Upper lobe of right lung (tissue), 1 donor: ENCODE data around the gene FAM171A2. TPM values are rescaled to one million over a fixed set of nuclear protein-coding genes. Genes with fewer than 3 reads are reported as not detected.
"Not testable (repeated sequence)": the region's sequence is repeated elsewhere in the genome, so short reads cannot be mapped to it uniquely, and the experiment has no call there.

Experiments used
- ATAC-seq: fragments of 200-7000 bp; cut with Tn5 transposase; one replicate; pipeline ENCODE4 v1.9.1; 2020; ENCODE audit warnings: mild to moderate bottlenecking, moderate library complexity
- DNase-seq: peaks from one replicate; pipeline ENCODE4 v3.0.0-alpha.2; 2020
- H3K27ac ChIP-seq: fragments of 200-600 bp; one replicate; pipeline ENCODE4 v1.8.0; 2022
- H3K27me3 ChIP-seq: fragments of 200-600 bp; one replicate; pipeline ENCODE4 v1.8.0; 2022; ENCODE audit warnings: mild to moderate bottlenecking
- H3K36me3 ChIP-seq: fragments of 200-600 bp; one replicate; pipeline ENCODE4 v1.8.0; 2022
- H3K4me1 ChIP-seq: fragments of 200-600 bp; one replicate; pipeline ENCODE4 v1.8.0; 2022
- H3K4me3 ChIP-seq: fragments of 200-600 bp; one replicate; pipeline ENCODE4 v1.8.0; 2022; ENCODE audit warnings: mild to moderate bottlenecking
- H3K9me3 ChIP-seq: fragments of 200-600 bp; one replicate; pipeline ENCODE4 v1.8.0; 2022
- CTCF ChIP-seq: fragments of 200-600 bp; IDR thresholded peaks from one replicate; pipeline ENCODE4 v1.8.0; 2022; ENCODE audit warnings: antibody characterized with exemption
- intact Hi-C: fragments of 100-400 bp; cut with DNase I; formaldehyde crosslinking; loops from one replicate; pipeline ENCODE4 v1.11.0; 2022
- total RNA-seq: library from RNA; stranded (reverse); fragmentation: NEBNext Ultra II Directional; extraction: Animal tissue kit (Norgen Biotek cat#: 25700); gene quantifications from one replicate; pipeline ENCODE4 v1.2.1, GENCODE V29; 2021
- donor health status: DM: no; HTN: yes; CAD: no; lungs with severe emphysema.

The FAM171A2 gene
- total RNA-seq, 1 donor from 2014 or later, result 1.8 TPM

DNA sequence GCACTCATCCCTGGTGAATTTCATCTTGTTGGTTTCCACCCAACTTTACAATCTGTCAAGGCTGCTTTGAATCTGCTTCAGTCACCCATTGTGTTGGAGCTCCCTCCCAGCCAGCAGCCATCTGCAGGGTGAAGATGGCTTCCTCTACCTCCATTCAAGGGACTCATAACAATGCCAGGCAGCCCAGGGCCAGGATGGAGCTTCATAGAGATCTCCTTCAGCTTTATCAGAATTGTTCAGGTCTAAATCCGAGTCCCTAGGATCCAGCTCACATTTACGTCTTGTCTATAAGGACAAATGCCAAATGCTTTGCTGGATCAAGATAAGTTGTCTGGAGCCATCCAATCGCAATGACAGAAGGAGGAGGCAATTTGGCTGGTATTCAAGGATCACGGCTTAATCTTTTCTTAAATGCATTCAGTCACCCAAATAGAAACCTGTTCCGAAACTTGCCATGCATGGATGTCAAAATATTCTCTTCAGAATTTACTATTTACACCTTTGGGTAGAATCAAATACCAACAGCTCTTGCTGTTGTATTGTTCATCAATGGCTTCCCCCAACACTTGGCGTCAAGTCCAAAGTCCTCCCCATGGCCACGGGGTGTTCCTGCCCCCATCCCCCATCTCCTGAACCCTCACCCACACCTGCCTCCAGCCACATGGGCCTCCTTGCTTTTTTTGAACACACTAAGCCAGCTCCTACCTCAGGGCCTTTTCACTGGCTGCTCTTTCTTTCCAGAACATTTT is 3.8 kb upstream of the FAM171A2 start:
- H3K27me3 ChIP-seq, result no peaks in the 10 kb centered on the region
- intact Hi-C loops, result no loop called here
- no peak for DNase-seq
- no peak overlapping the region for H3K27ac ChIP-seq
- no peak overlapping the region for H3K4me3 ChIP-seq
- no peaks in the 10 kb centered on the region for H3K9me3 ChIP-seq
- no peaks in the 10 kb centered on the region for H3K36me3 ChIP-seq
- ATAC-seq, result no peak
- H3K4me1 ChIP-seq, result peaks cover 12% of the 10 kb centered on the region
- TF ChIP-seq CTCF, result no peak

DNA sequence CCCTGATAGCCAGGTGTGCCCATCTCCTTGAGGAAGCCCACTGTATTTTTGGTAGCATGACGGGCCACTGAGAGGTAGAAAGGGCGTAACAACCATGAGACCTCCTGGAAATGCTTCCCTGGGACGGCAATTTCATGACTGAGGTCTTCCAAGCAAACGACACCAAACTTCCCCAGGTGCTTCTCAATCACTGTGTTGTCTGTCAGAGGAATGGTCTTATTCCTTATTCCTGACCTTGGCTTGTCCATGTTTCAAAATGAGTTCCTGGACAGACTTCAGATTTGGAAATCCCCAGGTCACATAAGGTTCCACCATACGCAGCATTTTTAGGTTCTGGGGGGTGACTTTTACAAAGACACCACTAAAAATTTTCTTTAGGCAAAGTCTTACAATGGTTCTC is 1.4 kb upstream of the FAM171A2 start:
- H3K4me3 ChIP-seq, ATAC-seq, H3K9me3 ChIP-seq, intact Hi-C loops, H3K27ac ChIP-seq, DNase-seq, H3K36me3 ChIP-seq, H3K27me3 ChIP-seq: not testable (repeated sequence)
- peaks cover 12% of the 10 kb centered on the region for H3K4me1 ChIP-seq

DNA sequence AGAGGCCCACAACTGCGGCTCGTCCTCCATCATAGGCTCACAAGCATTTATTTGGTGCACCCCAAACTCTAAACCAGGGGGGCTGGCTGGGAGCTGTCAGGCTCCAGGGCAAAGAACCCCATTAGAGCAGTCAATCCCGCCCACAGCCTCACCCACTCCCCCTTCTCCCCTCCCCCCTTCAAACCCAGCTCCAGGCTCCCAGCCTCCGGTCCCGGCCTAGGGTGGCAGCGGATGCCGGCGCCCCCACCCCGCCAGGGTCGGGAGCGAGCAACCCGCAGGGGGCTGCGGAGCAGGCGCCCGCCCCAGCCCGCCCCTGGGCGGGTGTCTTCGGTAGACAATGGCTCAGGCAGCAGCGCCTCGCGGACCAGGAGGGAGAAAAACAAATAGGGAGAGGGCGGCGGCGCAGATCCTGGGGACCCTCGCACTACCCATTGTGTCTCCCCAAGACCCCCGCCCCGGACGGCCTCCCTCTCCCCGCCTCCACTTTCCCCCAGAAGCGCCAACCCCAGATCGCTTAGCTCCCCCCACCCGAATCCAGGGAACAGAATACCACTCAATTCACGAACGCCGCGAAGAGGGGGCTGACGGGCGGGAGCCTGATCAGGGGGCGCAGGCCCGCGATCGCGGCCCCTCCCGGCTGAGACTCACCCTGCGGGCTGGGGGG is 572 bp downstream of the FAM171A2 start:
- H3K36me3 ChIP-seq, result no peaks in the 10 kb centered on the region
- intact Hi-C loops, result no loop called here
- TF ChIP-seq CTCF, result no peak
- ATAC-seq (peak; percentile 10), DNase-seq (peak; percentile 64)
- no peak overlapping the region for H3K27ac ChIP-seq
- H3K4me1 ChIP-seq, result peaks cover 12% of the 10 kb centered on the region
- H3K4me3 ChIP-seq, result peak overlapping the region; percentile 60
- no peaks in the 10 kb centered on the region for H3K27me3 ChIP-seq
- H3K9me3 ChIP-seq, result no peaks in the 10 kb centered on the region

- peak overlapping the region; percentile 60 for H3K4me3 ChIP-seq
- H3K27ac ChIP-seq, result no peak overlapping the region
- DNase-seq (no peak), ATAC-seq (no peak)
- no peaks in the 10 kb centered on the region for H3K27me3 ChIP-seq
- H3K36me3 ChIP-seq, result no peaks in the 10 kb centered on the region
- TF ChIP-seq CTCF, result no peak
- H3K4me1 ChIP-seq, result peaks cover 12% of the 10 kb centered on the region
- intact Hi-C loops, result no loop called here
- no peaks in the 10 kb centered on the region for H3K9me3 ChIP-seq
These were observed 1.1 kb downstream of the FAM171A2 start for GRCh38 chr17:44362459-44362948.

DNA sequence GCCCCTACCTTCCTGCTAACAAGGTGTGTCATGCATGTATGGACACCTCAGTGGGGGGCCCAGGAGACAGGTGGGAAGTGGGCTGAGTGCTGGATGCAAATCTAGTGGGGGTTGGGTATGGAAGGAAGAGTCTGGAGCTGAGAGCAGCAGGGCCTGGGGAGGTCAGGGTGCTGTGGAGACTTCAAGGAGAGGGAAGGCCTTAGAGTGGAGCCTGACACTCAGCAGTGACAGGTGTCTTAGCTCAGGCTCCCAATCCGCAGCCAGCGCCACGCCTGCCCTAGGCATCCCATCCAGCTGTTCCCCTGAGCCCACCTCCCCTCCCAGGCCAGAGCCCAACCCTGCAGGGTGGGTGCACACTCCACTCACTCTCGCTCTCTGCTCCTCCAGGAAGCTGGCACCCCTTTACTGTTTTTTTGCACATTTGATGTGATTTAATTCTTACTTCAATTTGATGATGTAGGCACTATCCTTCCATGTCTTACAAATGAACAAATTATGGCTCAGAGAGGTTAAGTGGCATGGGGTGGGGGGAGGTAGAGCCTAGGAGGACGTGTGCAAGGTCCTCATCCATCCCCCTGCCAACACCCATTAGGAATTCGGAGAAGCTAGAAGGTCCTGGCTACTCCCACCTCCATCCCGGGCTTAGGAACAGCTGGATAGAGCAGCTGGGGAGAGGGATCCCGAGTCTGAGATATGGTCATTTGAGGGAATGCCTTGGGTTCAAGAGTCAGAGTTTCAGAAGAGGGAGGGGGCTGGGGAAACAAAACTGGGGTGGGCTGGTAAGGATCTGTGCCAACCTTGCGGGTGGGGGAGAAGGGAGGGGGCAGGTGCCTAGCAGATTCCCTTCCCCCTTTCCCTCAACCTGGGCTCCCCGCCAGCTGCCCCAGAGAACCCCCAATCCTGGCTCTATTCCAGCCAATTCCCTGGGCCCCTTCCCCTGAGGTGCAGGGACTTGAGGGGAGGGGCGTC is 2.1 kb downstream of the FAM171A2 start:
- DNase-seq (no peak), ATAC-seq (no peak)
- TF ChIP-seq CTCF, result no peak
- no peak overlapping the region for H3K4me3 ChIP-seq
- H3K27me3 ChIP-seq, result no peaks in the 10 kb centered on the region
- H3K36me3 ChIP-seq, result no peaks in the 10 kb centered on the region
- no peak overlapping the region for H3K27ac ChIP-seq
- intact Hi-C loops, result no loop called here
- peaks cover 12% of the 10 kb centered on the region for H3K4me1 ChIP-seq
- H3K9me3 ChIP-seq, result no peaks in the 10 kb centered on the region
